K562 (cell line): ENCODE results near the gene PLCB1. TPM values are rescaled to one million over a fixed set of nuclear protein-coding genes. Genes with fewer than 3 reads are reported as not detected.

Source experiments
- ATAC-seq: fragments of 200-7000 bp; cut with Tn5 transposase; 3 replicates; pipeline ENCODE4 v1.9.1; 2020; ENCODE audit warnings: moderate library complexity
- BruUV-seq: library from RNA; stranded (reverse); fragments of 400-500 nt; replicated peaks from 2 replicates; lab custom pipeline; 2021; lab: Mats Ljungman, UMichigan
- CTCF ChIA-PET: fragments of 300-600 bp; formaldehyde crosslinking; extraction: SDS; loops from one replicate; lab custom pipeline; 2021; ENCODE audit warnings: low intra/inter-chr PET ratio; lab: Yijun Ruan, JAX
- POLR2A ChIA-PET: fragments of 300-600, 350-650 bp; sonication (Branson Sonifier 250); formaldehyde crosslinking; extraction: SDS; loops from one replicate; lab custom pipeline; 2021; ENCODE audit warnings: antibody characterized with exemption, inconsistent platforms; lab: Yijun Ruan, JAX
- DNase-seq, 4 experiments: peaks; one replicate each; pipeline versions ENCODE4 v3.0.0 to v3.0.0-alpha.2; 2011 to 2018; ENCODE audit warnings: low spot score in 3 of 4, mixed read lengths in 3 of 4; ENCODE audit errors: extremely low read depth in 1 of 4
- FAIRE-seq: peaks from 2 replicates; lab custom pipeline; 2011; peaks lifted over from hg19 to GRCh38; lab: Jason Lieb, UNC
- H2AFZ ChIP-seq: 2 replicates; pipeline ENCODE4 v1.6.0; 2011; ENCODE audit warnings: low read depth, low read length, control low read depth, inconsistent platforms
- H3K27ac ChIP-seq: fragments of 200-600 bp; 3 replicates; pipeline ENCODE4 v1.8.0; 2011; ENCODE audit warnings: low read depth, mild to moderate bottlenecking, control low read depth, inconsistent platforms, low read length, moderate library complexity, mixed read lengths; ENCODE audit errors: extremely low read depth
- H3K27me3 ChIP-seq, 2 experiments: fragments of 300-600 bp in 1 of 2; 2 replicates in 1 of 2; 3 replicates in 1 of 2; pipeline versions ENCODE4 v1.6.0 to v1.8.0; 2011; ENCODE audit warnings: inconsistent platforms in 2 of 2, low read length in 2 of 2, mild to moderate bottlenecking in 1 of 2, mixed read lengths in 1 of 2, moderate library complexity in 1 of 2; ENCODE audit not compliant: control insufficient read depth in 2 of 2, insufficient read depth in 2 of 2
- H3K36me3 ChIP-seq: fragments of 300-600 bp; 3 replicates; pipeline ENCODE4 v1.8.0; 2011; ENCODE audit warnings: mild to moderate bottlenecking, low read length, inconsistent platforms; ENCODE audit not compliant: control insufficient read depth, insufficient read depth
- H3K4me1 ChIP-seq, 2 experiments: fragments of 200-600 bp in 1 of 2; replicated peaks in 1 of 2; 2 replicates in 1 of 2; 3 replicates in 1 of 2; pipeline versions ENCODE4 v1.5.1 to v1.8.0; 2011; ENCODE audit warnings: inconsistent platforms in 2 of 2, low read length in 2 of 2, mild to moderate bottlenecking in 1 of 2, mixed read lengths in 1 of 2, moderate library complexity in 1 of 2; ENCODE audit not compliant: control insufficient read depth in 2 of 2, insufficient read depth in 2 of 2
- H3K4me2 ChIP-seq: 2 replicates; pipeline ENCODE4 v1.6.1; 2011; ENCODE audit warnings: low read length, control low read depth, inconsistent platforms, mixed read lengths; ENCODE audit not compliant: insufficient read depth
- H3K4me3 ChIP-seq: fragments of 200-600 bp; sonication (generic), shearing (Covaris generic); 2 replicates; pipeline ENCODE4 v1.5.1; 2016; ENCODE audit warnings: control low read depth, inconsistent platforms
- H3K79me2 ChIP-seq: fragments of 200-600 bp; 3 replicates; pipeline ENCODE4 v1.8.0; 2011; ENCODE audit warnings: low read length, inconsistent platforms; ENCODE audit not compliant: control insufficient read depth, insufficient read depth
- H3K9ac ChIP-seq, 2 experiments: 2 replicates each; pipeline versions ENCODE4 v1.6.0 to v1.6.1; 2011; ENCODE audit warnings: low read depth in 2 of 2, low read length in 2 of 2, control low read depth in 1 of 2, inconsistent platforms in 1 of 2, mild to moderate bottlenecking in 1 of 2, mixed read lengths in 1 of 2; ENCODE audit not compliant: insufficient read depth in 1 of 2
- H3K9me1 ChIP-seq: one replicate; pipeline ENCODE4 v1.6.0; 2011; ENCODE audit warnings: inconsistent platforms, mild to moderate bottlenecking, low read length, moderate library complexity; ENCODE audit not compliant: control insufficient read depth, insufficient read depth
- H3K9me3 ChIP-seq: replicated peaks from 2 replicates; pipeline ENCODE4 v1.5.1; 2011; ENCODE audit warnings: low read depth, low read length, inconsistent platforms; ENCODE audit not compliant: control insufficient read depth, insufficient read depth
- H4K20me1 ChIP-seq: replicated peaks from 2 replicates; pipeline ENCODE4 v1.6.1; 2011; ENCODE audit warnings: low read length, inconsistent platforms, mixed read lengths; ENCODE audit not compliant: control insufficient read depth, insufficient read depth
- CCNT2 ChIP-seq: IDR thresholded peaks from 2 replicates; pipeline ENCODE4 v1.6.1; 2011; ENCODE audit warnings: borderline replicate concordance, low read depth, mild to moderate bottlenecking, moderate library complexity, mixed read lengths, low read length; ENCODE audit not compliant: insufficient read length; ENCODE audit errors: extremely low read depth
- ELF4 ChIP-seq: fragments of 450-650 bp; formaldehyde crosslinking; IDR thresholded peaks from 2 replicates; pipeline ENCODE4 v1.4.0; 2022; ENCODE audit warnings: missing genetic modification characterization
- GABPA ChIP-seq: fragments of 200-800 bp; sonication (Bioruptor generic); conservative IDR thresholded peaks from 2 replicates; pipeline ENCODE4 v1.6.1; 2016; ENCODE audit warnings: low read depth, missing genetic modification characterization, missing compliant biosample characterization
- LEF1 ChIP-seq: fragments of 450-650 bp; IDR thresholded peaks from 2 replicates; pipeline ENCODE4 v1.6.1; 2016; ENCODE audit warnings: mild to moderate bottlenecking
- NCOA6 ChIP-seq: fragments of 450-650 bp; IDR thresholded peaks from 2 replicates; pipeline ENCODE4 v1.6.1; 2017; ENCODE audit warnings: mild to moderate bottlenecking
- NR2C2 ChIP-seq, 2 experiments: fragments of 200-800 bp in 1 of 2; sonication (Bioruptor generic) in 1 of 2; sonication (generic) in 1 of 2; formaldehyde crosslinking in 1 of 2; IDR thresholded peaks; 2 replicates each; pipeline versions ENCODE4 v1.6.1 to v1.8.0; 2016 to 2022; ENCODE audit warnings: mild to moderate bottlenecking in 1 of 2, missing compliant biosample characterization in 1 of 2, missing genetic modification characterization in 1 of 2, missing genetic modification reagents in 1 of 2
- OTX1 ChIP-seq: fragments of 450-650 bp; formaldehyde crosslinking; IDR thresholded peaks from 2 replicates; pipeline ENCODE4 v1.4.0; 2022; ENCODE audit warnings: mild to moderate bottlenecking
- PCBP2 ChIP-seq: fragments of 200-400 bp; formaldehyde crosslinking; IDR thresholded peaks from 2 replicates; pipeline ENCODE4 v1.6.1; 2018; ENCODE audit warnings: low read length, low read depth, mild to moderate bottlenecking, moderate library complexity; ENCODE audit not compliant: poor library complexity, severe bottlenecking
- PYGO2 ChIP-seq: fragments of 450-650 bp; IDR thresholded peaks from 2 replicates; pipeline ENCODE4 v1.6.1; 2016; ENCODE audit warnings: mild to moderate bottlenecking, missing genetic modification characterization, moderate library complexity, missing compliant biosample characterization
- RBM17 ChIP-seq: fragments of 200-400 bp; formaldehyde crosslinking; IDR thresholded peaks from 2 replicates; pipeline ENCODE4 v1.6.1; 2017; ENCODE audit warnings: low read depth, mild to moderate bottlenecking, low read length, borderline replicate concordance
- SMAD1 ChIP-seq: fragments of 150-350 bp; IDR thresholded peaks from 2 replicates; pipeline ENCODE4 v1.6.1; 2014; ENCODE audit warnings: low read length, low read depth; ENCODE audit not compliant: partially characterized antibody
- ZBTB7A ChIP-seq: IDR thresholded peaks from 2 replicates; pipeline ENCODE4 v1.6.1; 2011; ENCODE audit warnings: low read depth, mild to moderate bottlenecking, low read length, moderate library complexity, borderline replicate concordance; ENCODE audit not compliant: control insufficient read depth
- ZNF212 ChIP-seq: fragments of 450-650 bp; formaldehyde crosslinking; IDR thresholded peaks from 2 replicates; pipeline ENCODE4 v1.4.0; 2020; ENCODE audit warnings: mild to moderate bottlenecking
- ZNF384 ChIP-seq: IDR thresholded peaks from 2 replicates; pipeline ENCODE4 v1.6.1; 2012; ENCODE audit warnings: low read depth, low read length, improper control_type of control experiment
- WGBS: fragments of 100-300 bp; shearing (Covaris generic); methylation state at CpG from one replicate; pipeline ENCODE4 v1.1.6; 2016; ENCODE audit warnings: low coverage, mixed read lengths; ENCODE audit not compliant: insufficient coverage; ENCODE audit errors: missing lambda C conversion rate; 5-methylcytosine and 5-hydroxymethylcytosine counted together
- in situ Hi-C: fragments of 300-500 bp; cut with MboI; formaldehyde crosslinking; loops from 4 replicates; pipeline ENCODE4 v1.15.0; 2018; ENCODE audit warnings: inconsistent platforms, mixed read lengths
- intact Hi-C: fragments of 100-400 bp; cut with micrococcal nuclease; formaldehyde crosslinking; loops from 2 replicates; pipeline ENCODE4 v1.14.2; 2022
- polyA plus RNA-seq, 8 experiments: library from polyadenylated mRNA; depleted of rRNA in 4 of 8; stranded (reverse) in 5 of 8; unstranded in 3 of 8; fragments of >200 nt; fragmentation: Nextera tagmentation in 2 of 8; fragmentation: Illumina TruSeq in 1 of 8; extraction: Ambion mirVana in 2 of 8; extraction: Trizol in 1 of 8; gene quantifications; 2 replicates each; pipeline versions ENCODE4 v1.2.1 to v1.2.3, GENCODE V29; 2011 to 2014; ENCODE audit warnings: inconsistent platforms in 1 of 8, missing spikeins in 1 of 8
- total RNA-seq, 7 experiments: library from RNA; depleted of rRNA in 6 of 7; stranded (reverse); fragments of >200 nt in 6 of 7; fragmentation: Illumina TruSeq in 2 of 7; extraction: Trizol in 2 of 7; gene quantifications; 2 replicates each; pipeline versions ENCODE4 v1.2.1 to v1.2.3, GENCODE V29; 2011 to 2021; ENCODE audit warnings: low replicate concordance in 1 of 7

PLCB1 gene
- total and polyA plus RNA-seq, 9 of the 15 experiments (the other 6 are each of a cell fraction or from before 2014, with no cell fraction given), result 0.34 to 3.1 (median 1.3) TPM

GRCh38 chr20:8369311-8369710 is 237.2 kb downstream of the PLCB1 start:
- H3K27ac ChIP-seq, result no peak overlapping the region
- H3K4me1 ChIP-seq, result no peaks in the 10 kb centered on the region
- 0% methylated on average over 2 of the region's 2 CpGs for WGBS
- no peak overlapping the region for H3K4me2 ChIP-seq
- no peak for FAIRE-seq
- DNase-seq, result no peak
- no peaks in the 10 kb centered on the region for H3K9me3 ChIP-seq
- H3K27me3 ChIP-seq, result no peaks in the 10 kb centered on the region
- H4K20me1 ChIP-seq, result no peaks in the 10 kb centered on the region
- H3K9ac ChIP-seq, result no peak overlapping the region
- CTCF ChIA-PET, result no interaction called here
- no TSS peak for BruUV-seq
- H2AFZ ChIP-seq, result no peak overlapping the region
- intact Hi-C loops (no loop called here), in situ Hi-C loops (no loop called here)
- H3K79me2 ChIP-seq, result no peaks in the 10 kb centered on the region
- H3K4me3 ChIP-seq, result no peak overlapping the region
- no peaks in the 10 kb centered on the region for H3K36me3 ChIP-seq
- no peak for TF ChIP-seq OTX1
- TF ChIP-seq CCNT2, result no peak
- no peak for TF ChIP-seq GABPA (tag)
- TF ChIP-seq ZNF384, result no peak
- no peak for TF ChIP-seq PYGO2 (tag)
- no peak for TF ChIP-seq SMAD1
- no peak for TF ChIP-seq NR2C2 (CRISPR knock-in tag; IDR thresholded peaks at IDR 0.05)
- TF ChIP-seq NR2C2 (tag; IDR thresholded peaks at IDR 0.05), result no peak
- no peak for TF ChIP-seq ZBTB7A
- no peak for TF ChIP-seq LEF1
- no peak for TF ChIP-seq ELF4
- no peak for TF ChIP-seq RBM17
- no peak for TF ChIP-seq NCOA6
- TF ChIP-seq ZNF212 (CRISPR knock-in tag), result no peak
- no peak for TF ChIP-seq PCBP2
- POLR2A ChIA-PET, result no interaction called here
- H3K9me1 ChIP-seq, result no peaks in the 10 kb centered on the region
- no peak for ATAC-seq
